GM21619 (cell line): ENCODE results near the gene TCP11L2.
"Not testable (repeated sequence)": the region's sequence is repeated elsewhere in the genome, so short reads cannot be mapped to it uniquely, and the experiment has no call there.

Source experiments
- ATAC-seq: cut with Tn5 transposase; IDR thresholded peaks from one replicate; pipeline ENCODE4 v1.9.1; 2021; ENCODE audit not compliant: unreplicated experiment

Gene TCP11L2

GRCh38 chr12:106304797-106305196 lies 2.3 kb downstream of the TCP11L2 start:
- no peak for ATAC-seq

- ATAC-seq, result no peak
Measured at GRCh38 chr12:106305376-106305775, 2.8 kb downstream of the TCP11L2 start.

GRCh38 chr12:106307181-106307580 lies 4.6 kb downstream of the TCP11L2 start:
- ATAC-seq, result no peak

- ATAC-seq, result no peak
Measured at GRCh38 chr12:106308121-106308520, 5.6 kb downstream of the TCP11L2 start.

- no peak for ATAC-seq
Measured at GRCh38 chr12:106308611-106309010, 6.1 kb downstream of the TCP11L2 start.

- ATAC-seq, result no peak
Measured at GRCh38 chr12:106309671-106310505, 7.4 kb downstream of the TCP11L2 start.

- ATAC-seq, result no peak
Measured at GRCh38 chr12:106310687-106311086, 8.2 kb downstream of the TCP11L2 start.

- ATAC-seq, result no peak
Measured at GRCh38 chr12:106311139-106311538, 8.6 kb downstream of the TCP11L2 start.

GRCh38 chr12:106313413-106313812 lies 10.9 kb downstream of the TCP11L2 start:
- ATAC-seq, result not testable (repeated sequence)

GRCh38 chr12:106315523-106315922 lies 13.0 kb downstream of the TCP11L2 start:
- ATAC-seq, result no peak

GRCh38 chr12:106317406-106318082 lies 15.0 kb downstream of the TCP11L2 start:
- no peak for ATAC-seq

- ATAC-seq, result no peak
Measured at GRCh38 chr12:106321139-106321850, 18.8 kb downstream of the TCP11L2 start.

GRCh38 chr12:106323537-106323936 lies 21.0 kb downstream of the TCP11L2 start:
- ATAC-seq, result no peak

- no peak for ATAC-seq
Measured at GRCh38 chr12:106327309-106327869, 24.9 kb downstream of the TCP11L2 start.

GRCh38 chr12:106328735-106329134 lies 26.2 kb downstream of the TCP11L2 start:
- no peak for ATAC-seq

GRCh38 chr12:106329231-106329982 lies 26.9 kb downstream of the TCP11L2 start:
- ATAC-seq, result no peak

- ATAC-seq, result no peak
Measured at GRCh38 chr12:106331599-106331998, 29.1 kb downstream of the TCP11L2 start.

GRCh38 chr12:106332536-106332935 lies 30.0 kb downstream of the TCP11L2 start:
- ATAC-seq, result no peak

GRCh38 chr12:106333010-106333409 lies 30.5 kb downstream of the TCP11L2 start:
- no peak for ATAC-seq

GRCh38 chr12:106333756-106334155 lies 31.2 kb downstream of the TCP11L2 start:
- no peak for ATAC-seq
